B cell (primary cell): ENCODE data around the gene CNGB1. TPM values are rescaled to one million over a fixed set of nuclear protein-coding genes. Genes with fewer than 3 reads are reported as not detected.

Experiments used
- ATAC-seq: fragments of 200-7000 bp; cut with Tn5 transposase; one replicate; pipeline ENCODE4 v1.10.0; 2021; ENCODE audit warnings: low read depth, mild to moderate bottlenecking, moderate number of reproducible peaks, moderate library complexity
- CTCF ChIA-PET: fragments of 350-600 bp; sonication (Branson Sonifier 250); formaldehyde crosslinking; loops from one replicate; lab custom pipeline; 2021; ENCODE audit warnings: antibody characterized with exemption, inconsistent platforms; lab: Charles Lee
- POLR2A ChIA-PET: fragments of 350-600 bp; sonication (Branson Sonifier 250); formaldehyde crosslinking; loops from one replicate; lab custom pipeline; 2021; ENCODE audit warnings: antibody characterized with exemption; lab: Charles Lee
- DNase-seq: peaks from one replicate; pipeline ENCODE4 v3.0.0; 2013
- H2AFZ ChIP-seq: 2 replicates; pipeline ENCODE4 v1.6.1; 2012; ENCODE audit warnings: mild to moderate bottlenecking, low read depth, low read length; ENCODE audit not compliant: insufficient read depth, poor library complexity, severe bottlenecking
- H3K27ac ChIP-seq, 2 donors: 1 replicate in 1 of 2; 2 replicates in 1 of 2; pipeline ENCODE4 v1.5.1; 2012 to 2013; ENCODE audit warnings: low read length in 2 of 2, mild to moderate bottlenecking in 2 of 2, moderate library complexity in 1 of 2
- H3K27me3 ChIP-seq, 4 experiments: fragments of 200-600 bp in 1 of 4; sonication (generic) in 1 of 4; replicated peaks in 1 of 4; 1 replicate in 2 of 4; 2 replicates in 2 of 4; pipeline versions ENCODE4 v1.6.1 to v1.7.0; 2013 to 2016; ENCODE audit warnings: low read length in 3 of 4, mild to moderate bottlenecking in 2 of 4, mixed read lengths in 1 of 4, moderate library complexity in 1 of 4; ENCODE audit not compliant: insufficient read depth in 4 of 4, control insufficient read depth in 3 of 4; ENCODE audit errors: control extremely low read depth in 1 of 4
- H3K36me3 ChIP-seq, 2 experiments: replicated peaks in 1 of 2; 1 replicate in 1 of 2; 2 replicates in 1 of 2; pipeline versions ENCODE4 v1.6.1 to v1.7.1; 2013; ENCODE audit warnings: low read length in 1 of 2; ENCODE audit not compliant: insufficient read depth in 2 of 2, control insufficient read depth in 1 of 2; ENCODE audit errors: control extremely low read depth in 1 of 2, extremely low read depth in 1 of 2
- H3K4me1 ChIP-seq, 2 donors: fragments of 200-600 bp in 1 of 2; sonication (generic) in 1 of 2; 1 replicate in 1 of 2; 2 replicates in 1 of 2; pipeline versions ENCODE4 v1.5.1 to v1.6.1; 2013 to 2017; ENCODE audit warnings: low read length in 2 of 2; ENCODE audit not compliant: control insufficient read depth in 2 of 2, insufficient read depth in 2 of 2
- H3K4me2 ChIP-seq: replicated peaks from 2 replicates; pipeline ENCODE3; 2012; ENCODE audit warnings: mild to moderate bottlenecking, low read depth, low read length; ENCODE audit not compliant: poor library complexity, severe bottlenecking
- H3K4me3 ChIP-seq, 5 experiments: fragments of 200-600 bp in 1 of 5; sonication (generic) in 1 of 5; 1 replicate in 3 of 5; 2 replicates in 2 of 5; pipeline versions ENCODE4 v1.5.1 to v1.7.0; 2011 to 2016; ENCODE audit warnings: low read length in 4 of 5, mild to moderate bottlenecking in 4 of 5, low read depth in 2 of 5, control low read depth in 1 of 5, moderate library complexity in 1 of 5; ENCODE audit not compliant: insufficient read depth in 1 of 5; ENCODE audit errors: control extremely low read depth in 1 of 5, extremely low read depth in 1 of 5
- H3K79me2 ChIP-seq: fragments of 200-600 bp; sonication (generic); one replicate; pipeline ENCODE4 v1.6.0; 2016; ENCODE audit warnings: low read length; ENCODE audit not compliant: control insufficient read depth, insufficient read depth
- H3K9ac ChIP-seq: fragments of 200-600 bp; sonication (generic); 2 replicates; pipeline ENCODE4 v1.6.1; 2017; ENCODE audit warnings: mild to moderate bottlenecking, low read length, moderate library complexity
- H3K9me3 ChIP-seq, 3 donors: one replicate each; pipeline versions ENCODE4 v1.6.1 to v1.7.1; 2013; ENCODE audit warnings: low read length in 2 of 3; ENCODE audit not compliant: control insufficient read depth in 2 of 3, insufficient read depth in 1 of 3; ENCODE audit errors: control extremely low read depth in 1 of 3
- H4K20me1 ChIP-seq: 2 replicates; pipeline ENCODE4 v1.6.0; 2012; ENCODE audit warnings: mild to moderate bottlenecking, low read length; ENCODE audit not compliant: insufficient read depth, control insufficient read depth, poor library complexity, severe bottlenecking
- H3K27ac Mint-ChIP-seq: one replicate; pipeline ENCODE4 v1.8.0; 2021; ENCODE audit warnings: mixed read lengths
- H3K27me3 Mint-ChIP-seq: one replicate; pipeline ENCODE4 v1.8.0; 2021; ENCODE audit warnings: mixed read lengths
- H3K4me1 Mint-ChIP-seq: one replicate; pipeline ENCODE4 v1.8.0; 2021; ENCODE audit warnings: mixed read lengths
- H3K4me3 Mint-ChIP-seq: one replicate; pipeline ENCODE4 v1.8.0; 2021; ENCODE audit warnings: mixed read lengths
- H3K9me3 Mint-ChIP-seq: one replicate; pipeline ENCODE4 v1.8.0; 2022; ENCODE audit warnings: mixed read lengths; ENCODE audit not compliant: insufficient read depth
- EZH2 ChIP-seq: IDR thresholded peaks from 2 replicates; pipeline ENCODE4 v1.6.1; 2012; ENCODE audit warnings: borderline replicate concordance, low read depth, mild to moderate bottlenecking, moderate library complexity, low read length; ENCODE audit not compliant: insufficient read depth, poor library complexity, severe bottlenecking
- WGBS: methylation state at CpG from one replicate; pipeline ENCODE4 v1.1.5; 2013; ENCODE audit warnings: missing lambda C conversion rate; ENCODE audit not compliant: insufficient coverage; 5-methylcytosine and 5-hydroxymethylcytosine counted together
- intact Hi-C: fragments of 100-400 bp; cut with micrococcal nuclease; formaldehyde crosslinking; loops from one replicate; pipeline ENCODE4 v1.10.0; 2022
- polyA plus RNA-seq: library from polyadenylated mRNA; depleted of rRNA; stranded (reverse); fragments of >200 nt; gene quantifications from 2 replicates; pipeline ENCODE4 v1.2.3, GENCODE V29; 2012
- total RNA-seq, 2 donors: library from RNA; stranded (reverse); fragments of 120-200 nt in 1 of 2; gene quantifications; 1 replicate in 1 of 2; 2 replicates in 1 of 2; pipeline versions ENCODE4 v1.2.3 to v1.2.4, GENCODE V29; 2013 to 2022
- TF ChIP-seq, protein P1 (sequence below): fragments of 200-600 bp; IDR thresholded peaks from one replicate; pipeline ENCODE4 v1.8.0; 2022; ENCODE audit warnings: antibody characterized with exemption, mild to moderate bottlenecking

The CNGB1 gene
- total and polyA plus RNA-seq, 2 donors (not counting 1 experiment from before 2014, with no cell fraction given), result not detected

DNA sequence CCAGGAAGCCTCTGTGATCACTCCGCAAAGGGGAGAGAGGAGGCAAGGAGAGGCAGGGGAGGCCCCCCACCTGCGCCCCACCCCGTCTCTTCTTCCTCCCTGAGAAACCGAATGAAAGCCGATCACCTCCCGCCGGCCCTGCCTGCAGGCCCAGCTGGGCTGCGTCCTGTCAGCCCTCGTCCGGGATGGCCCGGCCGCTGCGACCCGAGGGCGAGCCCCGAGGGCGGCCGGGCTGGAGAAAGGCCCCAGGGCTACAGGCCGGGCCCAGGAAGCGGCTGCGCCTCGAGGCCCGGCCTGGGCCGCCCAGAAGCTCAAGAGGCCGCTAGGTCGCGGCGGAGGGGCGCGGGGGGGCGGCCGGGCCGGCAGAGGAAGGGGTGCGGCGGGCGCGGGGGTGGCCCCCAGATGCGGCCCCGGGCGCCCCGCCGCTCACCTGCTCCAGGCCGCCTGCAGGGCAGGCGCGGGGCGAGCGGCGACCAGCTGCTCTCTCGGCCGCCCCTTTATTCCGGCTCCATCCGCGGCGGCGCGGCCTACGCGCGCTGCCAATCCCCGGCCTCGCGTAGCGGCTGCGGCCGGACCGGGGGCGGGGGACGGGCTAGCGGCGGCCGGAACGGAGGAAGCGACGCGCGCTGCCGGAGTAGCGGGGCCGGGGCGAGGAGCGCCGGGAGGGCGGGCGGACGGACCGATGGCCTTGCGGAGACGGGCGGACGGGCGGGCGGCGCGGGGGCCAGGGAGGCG is 29.2 kb upstream of the CNGB1 start, which contains the start of gene ZNF319:
TSS of gene ZNF319 (minus strand) at position 702 of the 735 bp plus-strand sequence. CDS start 2,407 bp downstream, outside the sequence.
- Mint-ChIP-seq H3K27ac (peak within 1 kb of the TSS; percentile 96), H3K4me3 (peak within 1 kb of the TSS; percentile 97), H3K9me3 (no peaks in the 10 kb centered on the region), H3K4me1 (peaks cover 34% of the 10 kb centered on the region), H3K27me3 (no peaks in the 10 kb centered on the region)
- peaks cover 0 to 26% of the 10 kb centered on the region in 2 experiments for H3K36me3 ChIP-seq
- H3K9ac ChIP-seq, result peak within 1 kb of the TSS; percentile 90
- ChIA-PET POLR2A (interaction anchor here (0.6 to 1.2 kb wide), 2 partner anchors 24 to 129 kb away, joined by 3 to 6 read pairs; partner anchors contain the start of gene CFAP20), CTCF (interaction anchor here (0.5 to 2.7 kb wide), 8 partner anchors 11 to 683 kb away, joined by 3 to 8 read pairs (median 3); no protein-coding TSS in a partner anchor)
- peak within 1 kb of the TSS; percentile 83 for H2AFZ ChIP-seq
- H3K4me1 ChIP-seq, result peaks cover 16 to 27% of the 10 kb centered on the region in 2 donors
- WGBS, result under 1% methylated on average over 94 of the region's 95 CpGs
- TF ChIP-seq EZH2, result no peak
- TF ChIP-seq, protein P1, sequence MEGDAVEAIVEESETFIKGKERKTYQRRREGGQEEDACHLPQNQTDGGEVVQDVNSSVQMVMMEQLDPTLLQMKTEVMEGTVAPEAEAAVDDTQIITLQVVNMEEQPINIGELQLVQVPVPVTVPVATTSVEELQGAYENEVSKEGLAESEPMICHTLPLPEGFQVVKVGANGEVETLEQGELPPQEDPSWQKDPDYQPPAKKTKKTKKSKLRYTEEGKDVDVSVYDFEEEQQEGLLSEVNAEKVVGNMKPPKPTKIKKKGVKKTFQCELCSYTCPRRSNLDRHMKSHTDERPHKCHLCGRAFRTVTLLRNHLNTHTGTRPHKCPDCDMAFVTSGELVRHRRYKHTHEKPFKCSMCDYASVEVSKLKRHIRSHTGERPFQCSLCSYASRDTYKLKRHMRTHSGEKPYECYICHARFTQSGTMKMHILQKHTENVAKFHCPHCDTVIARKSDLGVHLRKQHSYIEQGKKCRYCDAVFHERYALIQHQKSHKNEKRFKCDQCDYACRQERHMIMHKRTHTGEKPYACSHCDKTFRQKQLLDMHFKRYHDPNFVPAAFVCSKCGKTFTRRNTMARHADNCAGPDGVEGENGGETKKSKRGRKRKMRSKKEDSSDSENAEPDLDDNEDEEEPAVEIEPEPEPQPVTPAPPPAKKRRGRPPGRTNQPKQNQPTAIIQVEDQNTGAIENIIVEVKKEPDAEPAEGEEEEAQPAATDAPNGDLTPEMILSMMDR, result no peak
- no peak for DNase-seq
- ATAC-seq, result peak; percentile 28
- intact Hi-C loops, result loop anchor here (1.0 to 10.0 kb wide), 8 partner anchors 129 to 813 kb away; partner anchors contain the start of genes ARL2BP, CCDC102A, CFAP20 and CSNK2A2
- H3K9me3 ChIP-seq, result no peaks in the 10 kb centered on the region
- H3K27ac ChIP-seq, result peak within 1 kb of the TSS; percentile 86 to 87
- H3K27me3 ChIP-seq, result no peaks in the 10 kb centered on the region
- H3K79me2 ChIP-seq, result peaks cover 16% of the 10 kb centered on the region
- peak within 1 kb of the TSS; percentile 100 for H3K4me2 ChIP-seq
- H3K4me3 ChIP-seq, result peak within 1 kb of the TSS; percentile 48 to 95 (median 88)
- peaks cover 30% of the 10 kb centered on the region for H4K20me1 ChIP-seq
